NCI-H345 (cell line): Measurements from ENCODE around the gene NCL.
A peak's percentile ranks its signal among the peaks of the same experiment; 100 is the strongest.
"Not testable (repeated sequence)": the region's sequence is repeated elsewhere in the genome, so short reads cannot be mapped to it uniquely, and the experiment has no call there.

ENCODE experiments used
- DNase-seq: peaks from one replicate; lab custom pipeline; 2025; lab: John Stamatoyannopoulos, UW

Gene NCL

GRCh38 chr2:231430437-231430836, 33.8 kb downstream of the NCL start:
- DNase-seq = not testable (repeated sequence)

GRCh38 chr2:231429901-231430300, 34.4 kb downstream of the NCL start:
- DNase-seq = no peak

- no peak for DNase-seq
These were observed 35.1 kb downstream of the NCL start for GRCh38 chr2:231429152-231429551.

GRCh38 chr2:231427116-231427515, 37.2 kb downstream of the NCL start:
- no peak for DNase-seq

- no peak for DNase-seq
These were observed 38.2 kb downstream of the NCL start for GRCh38 chr2:231425811-231426703.

GRCh38 chr2:231425291-231425810, 38.9 kb downstream of the NCL start:
- DNase-seq = no peak

- DNase-seq = no peak
These were observed 41.1 kb downstream of the NCL start for GRCh38 chr2:231423176-231423575.

- no peak for DNase-seq
These were observed 42.2 kb downstream of the NCL start for GRCh38 chr2:231422056-231422455.

- DNase-seq = no peak
These were observed 43.2 kb downstream of the NCL start for GRCh38 chr2:231421051-231421580.

- DNase-seq = no peak
These were observed 45.3 kb downstream of the NCL start for GRCh38 chr2:231418820-231419640.

- no peak for DNase-seq
These were observed 49.3 kb downstream of the NCL start for GRCh38 chr2:231415029-231415428.

- DNase-seq = no peak
These were observed 50.3 kb downstream of the NCL start for GRCh38 chr2:231413921-231414476.

- DNase-seq = no peak
These were observed 50.8 kb downstream of the NCL start for GRCh38 chr2:231413456-231413855.

GRCh38 chr2:231412618-231412963, 51.7 kb downstream of the NCL start:
- DNase-seq = no peak

- DNase-seq = peak; percentile 53
These were observed 52.3 kb downstream of the NCL start for GRCh38 chr2:231411831-231412617.

GRCh38 chr2:231411237-231411636, 53.0 kb downstream of the NCL start:
- DNase-seq = no peak

- DNase-seq = no peak
These were observed 53.8 kb downstream of the NCL start for GRCh38 chr2:231410293-231411004.

GRCh38 chr2:231409776-231410175, 54.5 kb downstream of the NCL start:
- DNase-seq = no peak

- DNase-seq = not testable (repeated sequence)
These were observed 56.0 kb downstream of the NCL start for GRCh38 chr2:231408304-231408703.

GRCh38 chr2:231407686-231408085, 56.6 kb downstream of the NCL start:
- not testable (repeated sequence) for DNase-seq
